ENCODE measurements around the gene NEU4.
"Not testable (repeated sequence)": the region's sequence is repeated elsewhere in the genome, so short reads cannot be mapped to it uniquely, and the experiment has no call there.

- TF ChIP-seq CTCF (conservative IDR thresholded peaks at IDR 0.05; ENCODE audit: low read length); EZH2phosphoT487 (IDR thresholded peaks at IDR 0.05; ENCODE audit: borderline replicate concordance, low read depth, low read length): not testable (repeated sequence)
Measured at GRCh38 chr2:241806217-241806616, 2.8 kb upstream of the NEU4 start.

Measured in OCI-LY7 (cell line).